Peyer's patch (tissue), 4 donors: Measurements from ENCODE around the gene CTSZ.

Experiments used
- POLR2A ChIP-seq, 2 donors: fragments of 450-650 bp; IDR thresholded peaks; one replicate each; pipeline ENCODE4 v1.5.1; 2017; ENCODE audit warnings: antibody characterized with exemption in 2 of 2, mild to moderate bottlenecking in 2 of 2, moderate library complexity in 2 of 2
- TF ChIP-seq, protein P1 (sequence below), 6 experiments: fragments of 450-650 bp in 4 of 6; fragments of 200-600 bp in 2 of 6; sonication (generic) in 1 of 6; IDR thresholded peaks; one replicate each; pipeline ENCODE4 v1.5.1; 2017 to 2019; ENCODE audit warnings: antibody characterized with exemption in 6 of 6, mild to moderate bottlenecking in 3 of 6, moderate library complexity in 1 of 6

DNA sequence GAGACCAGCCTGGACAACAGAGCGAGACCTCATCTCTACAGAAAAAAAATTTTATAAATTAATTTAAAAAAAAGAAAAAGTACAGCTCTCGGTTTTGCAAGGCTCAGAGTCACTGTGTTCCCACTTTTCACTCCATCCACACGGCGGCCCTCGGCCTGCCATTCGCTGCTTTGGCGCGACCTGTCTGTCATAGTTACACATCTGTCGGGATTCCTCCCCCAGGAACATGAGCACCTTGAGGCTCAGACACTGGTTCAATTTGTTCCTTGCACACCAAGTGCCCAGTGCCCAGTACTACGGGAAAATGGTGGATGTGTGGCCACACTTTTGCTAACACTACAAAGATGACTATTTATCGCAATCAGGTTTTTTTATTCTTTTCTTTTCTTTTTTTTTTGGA lies 8.4 kb downstream of the CTSZ start:
- TF ChIP-seq, protein P1, sequence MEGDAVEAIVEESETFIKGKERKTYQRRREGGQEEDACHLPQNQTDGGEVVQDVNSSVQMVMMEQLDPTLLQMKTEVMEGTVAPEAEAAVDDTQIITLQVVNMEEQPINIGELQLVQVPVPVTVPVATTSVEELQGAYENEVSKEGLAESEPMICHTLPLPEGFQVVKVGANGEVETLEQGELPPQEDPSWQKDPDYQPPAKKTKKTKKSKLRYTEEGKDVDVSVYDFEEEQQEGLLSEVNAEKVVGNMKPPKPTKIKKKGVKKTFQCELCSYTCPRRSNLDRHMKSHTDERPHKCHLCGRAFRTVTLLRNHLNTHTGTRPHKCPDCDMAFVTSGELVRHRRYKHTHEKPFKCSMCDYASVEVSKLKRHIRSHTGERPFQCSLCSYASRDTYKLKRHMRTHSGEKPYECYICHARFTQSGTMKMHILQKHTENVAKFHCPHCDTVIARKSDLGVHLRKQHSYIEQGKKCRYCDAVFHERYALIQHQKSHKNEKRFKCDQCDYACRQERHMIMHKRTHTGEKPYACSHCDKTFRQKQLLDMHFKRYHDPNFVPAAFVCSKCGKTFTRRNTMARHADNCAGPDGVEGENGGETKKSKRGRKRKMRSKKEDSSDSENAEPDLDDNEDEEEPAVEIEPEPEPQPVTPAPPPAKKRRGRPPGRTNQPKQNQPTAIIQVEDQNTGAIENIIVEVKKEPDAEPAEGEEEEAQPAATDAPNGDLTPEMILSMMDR (IDR thresholded peaks at IDR 0.05): no peak
- TF ChIP-seq POLR2A (IDR thresholded peaks at IDR 0.05): no peak
